Measurements from ENCODE around the gene SPRED2. TPM values are rescaled to one million over a fixed set of nuclear protein-coding genes. Genes with fewer than 3 reads are reported as not detected.

SPRED2 gene
- total and polyA plus RNA-seq, 8 donors: 31.5 to 47.1 (median 40.4) TPM

DNA sequence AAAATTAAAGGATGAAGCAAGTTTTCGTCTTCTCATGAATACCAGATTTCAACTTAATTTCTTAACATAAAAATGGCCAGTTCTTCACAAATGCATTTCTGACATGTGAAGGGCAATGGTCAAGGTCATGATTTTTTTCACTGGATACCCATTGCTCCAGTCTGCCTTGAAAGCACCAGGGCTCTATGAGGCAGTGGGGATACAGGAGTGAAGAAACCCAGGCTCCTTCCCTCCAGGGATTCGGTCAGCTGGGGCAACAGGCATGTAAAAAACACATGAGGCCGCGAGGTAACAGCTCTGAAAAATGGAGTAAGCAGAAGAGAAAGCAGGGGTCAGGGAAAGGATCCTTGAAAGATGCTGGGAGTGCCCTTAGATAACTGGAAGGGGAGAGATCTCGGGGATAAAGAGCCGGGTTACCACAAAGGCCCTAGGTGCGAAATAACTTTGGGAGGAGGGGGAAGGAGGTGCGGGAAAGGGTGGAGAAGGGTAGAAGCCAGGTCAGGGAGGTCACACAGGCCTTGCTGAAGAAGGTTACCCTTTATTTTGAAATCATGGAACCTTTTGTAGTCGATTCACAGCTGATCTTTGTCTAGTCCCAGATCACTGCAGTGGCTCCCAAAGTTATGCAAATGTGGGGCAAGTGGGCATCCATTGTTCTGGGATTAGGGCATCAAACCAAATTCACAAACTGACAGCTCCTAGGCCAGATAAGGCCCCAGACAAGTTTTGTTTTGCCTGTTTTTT is 5.2 kb upstream of the SPRED2 start:
- peaks cover 13 to 32% of the 10 kb centered on the region in 2 donors for H3K4me1 ChIP-seq
- ATAC-seq (no peak), DNase-seq (no peak)
- peak overlapping the region; percentile 54 to 60 for H3K4me3 ChIP-seq
- no peaks in the 10 kb centered on the region for H3K36me3 ChIP-seq
- H3K27ac ChIP-seq: peak overlapping the region; percentile 96 to 98
- TF ChIP-seq, protein P1, sequence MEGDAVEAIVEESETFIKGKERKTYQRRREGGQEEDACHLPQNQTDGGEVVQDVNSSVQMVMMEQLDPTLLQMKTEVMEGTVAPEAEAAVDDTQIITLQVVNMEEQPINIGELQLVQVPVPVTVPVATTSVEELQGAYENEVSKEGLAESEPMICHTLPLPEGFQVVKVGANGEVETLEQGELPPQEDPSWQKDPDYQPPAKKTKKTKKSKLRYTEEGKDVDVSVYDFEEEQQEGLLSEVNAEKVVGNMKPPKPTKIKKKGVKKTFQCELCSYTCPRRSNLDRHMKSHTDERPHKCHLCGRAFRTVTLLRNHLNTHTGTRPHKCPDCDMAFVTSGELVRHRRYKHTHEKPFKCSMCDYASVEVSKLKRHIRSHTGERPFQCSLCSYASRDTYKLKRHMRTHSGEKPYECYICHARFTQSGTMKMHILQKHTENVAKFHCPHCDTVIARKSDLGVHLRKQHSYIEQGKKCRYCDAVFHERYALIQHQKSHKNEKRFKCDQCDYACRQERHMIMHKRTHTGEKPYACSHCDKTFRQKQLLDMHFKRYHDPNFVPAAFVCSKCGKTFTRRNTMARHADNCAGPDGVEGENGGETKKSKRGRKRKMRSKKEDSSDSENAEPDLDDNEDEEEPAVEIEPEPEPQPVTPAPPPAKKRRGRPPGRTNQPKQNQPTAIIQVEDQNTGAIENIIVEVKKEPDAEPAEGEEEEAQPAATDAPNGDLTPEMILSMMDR (IDR thresholded peaks at IDR 0.05): no peak
- intact Hi-C loops (cut with DNase I): loop anchor here in 1 of 2 donors (10.0 kb wide), 1 partner anchor 163 kb away; no protein-coding TSS in a partner anchor
- H3K27me3 ChIP-seq: no peaks in the 10 kb centered on the region
- H3K9me3 ChIP-seq: no peaks in the 10 kb centered on the region

DNA sequence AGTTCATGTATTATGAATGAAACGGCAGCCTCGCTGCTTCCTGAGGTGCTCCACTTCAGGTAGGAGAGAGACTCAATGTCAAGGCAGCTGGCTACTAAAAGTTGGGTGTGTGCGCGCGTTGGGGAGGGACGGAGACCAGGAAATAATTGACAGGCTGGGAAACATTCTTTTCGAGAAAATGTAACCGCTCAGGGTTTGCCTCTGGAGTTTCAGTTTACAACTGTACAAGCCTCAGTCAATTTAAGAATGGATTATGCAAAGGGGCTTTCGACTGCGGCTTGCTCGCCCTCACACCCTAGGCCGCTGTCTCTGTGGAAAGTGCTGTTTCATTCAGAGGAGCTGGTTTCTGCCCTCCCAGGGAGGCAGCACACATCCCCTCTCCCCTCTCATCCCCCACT is 4.4 kb upstream of the SPRED2 start:
- Histone ChIP-seq H3K27ac (peak overlapping the region; percentile 96 to 98), H3K36me3 (no peaks in the 10 kb centered on the region), H3K4me1 (peaks cover 13 to 32% of the 10 kb centered on the region in 2 donors), H3K27me3 (no peaks in the 10 kb centered on the region), H3K9me3 (no peaks in the 10 kb centered on the region), H3K4me3 (peak overlapping the region; percentile 54 to 60)
- no peak for DNase-seq
- intact Hi-C loops (cut with DNase I): loop anchor here in 1 of 2 donors (10.0 kb wide), 1 partner anchor 162 kb away; no protein-coding TSS in a partner anchor
- TF ChIP-seq, protein P1 (IDR thresholded peaks at IDR 0.05): no peak
- ATAC-seq: peak; percentile 9

DNA sequence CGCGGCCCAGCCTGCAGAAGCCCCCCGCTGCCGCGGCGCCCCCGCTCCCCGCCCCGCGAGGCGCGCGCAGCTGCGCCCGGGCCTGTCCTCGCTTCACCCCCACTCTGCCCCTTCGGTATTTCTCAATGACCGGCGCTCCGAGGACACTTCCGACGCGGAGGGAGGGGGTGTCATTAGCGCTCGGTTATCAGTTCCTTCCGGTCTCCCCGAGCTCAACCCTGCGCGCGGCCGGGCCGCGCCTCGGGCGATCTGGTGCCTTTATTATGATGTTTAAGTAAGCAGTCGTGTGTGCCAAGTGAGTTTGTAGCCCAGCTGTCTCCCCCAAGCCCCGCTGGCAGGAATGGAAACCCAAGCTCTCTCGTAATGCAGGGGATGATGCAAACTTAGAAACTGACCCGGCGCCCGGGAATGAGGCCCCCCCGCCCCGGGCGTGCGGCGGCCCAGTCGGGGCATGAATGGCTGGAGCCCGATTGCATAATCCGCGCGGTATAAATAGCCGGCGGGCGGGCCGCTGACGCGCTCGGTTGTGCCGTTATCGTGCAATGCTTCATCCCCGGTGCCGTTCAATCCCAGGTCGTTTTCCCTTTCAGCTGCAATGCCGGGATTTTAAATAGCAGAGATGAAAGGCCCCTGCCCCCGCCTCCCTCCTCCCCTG is 3.9 kb upstream of the SPRED2 start:
- no peaks in the 10 kb centered on the region for H3K27me3 ChIP-seq
- intact Hi-C loops (cut with DNase I): loop anchor here in 1 of 2 donors (10.0 kb wide), 1 partner anchor 161 kb away; no protein-coding TSS in a partner anchor
- H3K4me1 ChIP-seq: peaks cover 13 to 32% of the 10 kb centered on the region in 2 donors
- peak overlapping the region; percentile 54 to 60 for H3K4me3 ChIP-seq
- no peaks in the 10 kb centered on the region for H3K9me3 ChIP-seq
- ATAC-seq: peak; percentile 62
- peak; percentile 91 to 96 (median 92) for DNase-seq
- H3K36me3 ChIP-seq: no peaks in the 10 kb centered on the region
- H3K27ac ChIP-seq: peak overlapping the region; percentile 96 to 98
- TF ChIP-seq, protein P1 (IDR thresholded peaks at IDR 0.05): no peak

DNA sequence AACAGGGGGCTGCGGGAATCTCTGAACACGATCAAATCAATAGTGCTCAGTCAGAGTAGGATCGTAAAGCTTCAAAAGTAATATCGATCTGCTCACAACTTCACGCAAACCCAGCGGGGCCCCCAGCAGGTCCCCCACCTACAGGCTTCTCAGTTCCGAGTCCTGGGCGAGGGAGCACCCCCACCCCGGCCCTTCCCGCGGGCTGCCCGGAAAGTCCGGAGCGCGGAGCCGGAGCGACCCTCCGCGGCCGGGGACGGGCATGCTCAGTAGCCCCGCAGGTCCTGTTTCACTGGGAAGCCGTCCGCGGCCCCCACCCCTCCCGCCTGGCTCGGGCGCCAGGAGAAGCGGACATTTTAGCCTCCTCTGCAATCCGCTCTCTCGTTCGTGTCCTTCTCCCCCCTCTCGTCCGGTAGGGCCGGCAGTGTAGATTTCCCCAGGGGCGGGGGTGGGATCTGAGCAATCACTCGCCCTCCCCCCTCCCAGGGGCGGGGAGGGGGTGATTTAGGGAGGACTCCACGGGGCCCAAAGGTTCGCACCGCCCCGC is 3.3 kb upstream of the SPRED2 start:
- no peaks in the 10 kb centered on the region for H3K36me3 ChIP-seq
- no peaks in the 10 kb centered on the region for H3K9me3 ChIP-seq
- no peaks in the 10 kb centered on the region for H3K27me3 ChIP-seq
- H3K27ac ChIP-seq: peak overlapping the region; percentile 96 to 98
- ATAC-seq: peak; percentile 63
- H3K4me1 ChIP-seq: peaks cover 13 to 32% of the 10 kb centered on the region in 2 donors
- TF ChIP-seq, protein P1 (IDR thresholded peaks at IDR 0.05): no peak
- H3K4me3 ChIP-seq: peak overlapping the region; percentile 54 to 60
- intact Hi-C loops (cut with DNase I): loop anchor here in 1 of 2 donors (10.0 kb wide), 1 partner anchor 161 kb away; no protein-coding TSS in a partner anchor
- peak; percentile 85 to 93 (median 88) for DNase-seq

Data from left lung (tissue), 10 donors.